Cardiac fibroblast (primary cell): ENCODE measurements around the gene ASPA.

ENCODE experiments used
- DNase-seq, 2 donors: peaks; one replicate each; pipeline versions ENCODE4 v3.0.0 to v3.0.0-alpha.2; 2010; ENCODE audit warnings: low read depth in 2 of 2
- H3K4me3 ChIP-seq, 2 donors: replicated peaks in 1 of 2; 1 replicate in 1 of 2; 2 replicates in 1 of 2; pipeline ENCODE4 v1.5.1; 2011; ENCODE audit warnings: low read depth in 2 of 2, low read length in 2 of 2, mild to moderate bottlenecking in 2 of 2, moderate library complexity in 1 of 2
- CTCF ChIP-seq: IDR thresholded peaks from one replicate; pipeline ENCODE4 v1.5.1; 2011; ENCODE audit warnings: low read depth, mild to moderate bottlenecking, low read length, inconsistent platforms

The ASPA gene

GRCh38 chr17:3469529-3469928, 6.3 kb upstream of the ASPA start:
- no peak for DNase-seq
- TF ChIP-seq CTCF, result no peak

DNA sequence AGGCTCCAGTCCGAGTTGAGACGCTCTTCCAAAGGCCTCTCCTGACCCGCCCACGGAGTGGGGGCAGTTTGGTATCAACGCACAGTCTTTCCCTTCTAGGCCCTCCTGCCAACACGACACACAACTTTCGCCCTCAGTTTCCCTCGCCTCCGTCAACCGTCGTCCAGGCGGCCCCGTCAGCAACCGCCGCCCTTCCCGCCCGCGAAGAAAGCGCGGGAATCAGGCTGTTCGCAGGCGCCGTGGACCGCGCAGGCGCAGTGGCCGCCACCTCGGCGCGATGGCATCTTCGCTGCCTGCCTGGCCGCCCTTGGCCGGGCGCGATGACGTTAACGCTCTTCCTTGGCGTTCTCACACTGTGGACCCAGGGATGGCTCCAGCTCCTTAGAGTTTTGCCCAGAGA, 4.2 kb upstream of the ASPA start, which contains the start of gene SPATA22:
TSS of gene SPATA22 (minus strand) at position 221 of the 400 bp plus-strand sequence. CDS start 2,494 bp downstream, outside the sequence.
- DNase-seq, result no peak
- no peak within 1 kb of the TSS for H3K4me3 ChIP-seq
- TF ChIP-seq CTCF, result no peak

More at GRCh38 chr17:3469529-3469928, 6.3 kb upstream of the ASPA start:
- no peak overlapping the region for H3K4me3 ChIP-seq

GRCh38 chr17:3472137-3472536, 3.7 kb upstream of the ASPA start:
- no peak overlapping the region for H3K4me3 ChIP-seq
- no peak for TF ChIP-seq CTCF
- DNase-seq, result no peak

DNA sequence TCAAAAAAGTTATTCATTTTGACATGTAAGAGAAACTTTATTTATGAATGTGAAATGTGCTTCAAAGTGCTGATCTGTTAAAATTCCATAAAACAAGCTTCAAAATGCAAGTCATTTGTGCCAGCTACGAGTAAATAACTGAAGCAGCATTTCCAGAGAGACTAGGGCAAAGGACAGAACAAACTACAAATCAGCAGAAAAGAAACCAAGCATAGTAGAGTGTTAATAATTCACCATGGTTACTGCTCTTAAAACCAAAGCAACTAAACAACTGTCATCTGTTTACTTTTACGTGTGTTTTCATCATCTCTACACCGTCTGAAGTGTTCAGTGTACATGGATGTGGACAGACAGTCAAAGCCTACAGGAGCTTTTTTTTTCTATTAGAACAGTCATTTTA, 1.6 kb upstream of the ASPA start:
- DNase-seq, result peak; percentile 7 to 60
- no peak for TF ChIP-seq CTCF

GRCh38 chr17:3475251-3475685, 529 bp upstream of the ASPA start:
- DNase-seq, result no peak
- TF ChIP-seq CTCF, result no peak
- no peak overlapping the region for H3K4me3 ChIP-seq

More for the DNA sequence above, 1.6 kb upstream of the ASPA start:
- H3K4me3 ChIP-seq, result no peak overlapping the region

- no peak for TF ChIP-seq CTCF
- no peak for DNase-seq
- no peak overlapping the region for H3K4me3 ChIP-seq
These were observed 4.2 kb downstream of the ASPA start for GRCh38 chr17:3479988-3480387.

DNA sequence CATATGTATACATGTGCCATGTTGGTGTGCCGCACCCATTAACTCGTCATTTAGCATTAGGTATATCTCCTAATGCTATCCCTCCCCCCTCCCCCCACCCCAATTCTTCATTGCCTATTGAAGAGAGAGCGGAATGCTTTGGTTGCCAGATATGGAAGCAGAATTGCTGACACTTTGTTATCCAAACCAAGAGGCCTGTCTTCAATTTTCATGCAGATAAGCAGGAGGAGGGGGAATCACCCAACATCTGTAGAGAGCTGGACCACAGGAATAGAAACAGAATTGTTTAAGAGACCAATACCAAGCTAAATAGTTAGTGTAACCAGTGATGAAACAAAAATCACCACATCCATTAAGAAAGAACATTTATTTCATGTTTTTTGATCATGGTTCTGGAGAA, 7.1 kb downstream of the ASPA start:
- no peak for TF ChIP-seq CTCF
- no peak for DNase-seq
- H3K4me3 ChIP-seq, result no peak overlapping the region
